NCI-H2196 (cell line): ENCODE results near the gene TNNI2.

ENCODE experiments used
- DNase-seq: peaks from one replicate; lab custom pipeline; 2025; ENCODE audit not compliant: unreplicated experiment; lab: John Stamatoyannopoulos, UW

The TNNI2 gene

DNA sequence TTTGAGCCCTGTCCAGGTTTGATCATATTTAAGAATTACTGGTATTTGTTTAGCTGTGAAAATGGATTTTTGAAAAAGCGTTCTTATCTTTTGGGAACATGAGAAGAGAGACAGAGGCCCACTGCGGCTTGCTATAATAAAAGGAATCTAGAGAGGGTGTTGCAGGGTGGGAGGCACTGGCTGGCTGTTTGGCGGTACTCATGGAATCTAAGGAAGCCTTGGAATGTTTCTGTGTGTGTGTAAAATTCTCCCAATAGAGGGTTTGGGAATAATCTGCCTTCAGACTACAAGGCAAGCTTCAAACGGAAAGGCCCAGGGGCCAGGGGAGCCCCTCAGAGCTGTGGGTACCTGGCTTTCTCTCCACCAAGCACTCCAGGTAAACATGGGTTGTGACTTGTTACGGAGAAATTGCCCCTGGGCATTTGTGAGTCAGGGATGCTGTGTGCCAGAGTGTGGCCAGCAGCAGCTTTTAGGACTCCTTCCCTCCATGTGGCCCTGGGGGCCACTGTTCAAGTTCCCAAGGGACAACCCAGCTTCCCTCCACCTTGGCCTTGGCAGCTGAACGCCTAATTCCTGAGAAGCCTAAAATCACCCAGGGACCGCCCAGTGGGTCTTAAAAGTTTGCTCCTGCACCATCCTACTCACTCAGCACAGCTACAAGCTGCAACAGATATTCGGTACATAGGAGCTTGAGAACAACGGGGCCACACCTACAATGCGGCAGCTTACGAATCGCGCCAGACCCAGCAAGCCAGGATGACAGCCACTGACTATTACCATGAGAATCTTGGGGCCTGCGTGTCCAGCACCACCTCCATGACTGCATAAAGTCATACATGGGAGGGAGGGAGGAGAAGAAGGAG is 18.1 kb upstream of the TNNI2 start:
- DNase-seq, result no peak

DNA sequence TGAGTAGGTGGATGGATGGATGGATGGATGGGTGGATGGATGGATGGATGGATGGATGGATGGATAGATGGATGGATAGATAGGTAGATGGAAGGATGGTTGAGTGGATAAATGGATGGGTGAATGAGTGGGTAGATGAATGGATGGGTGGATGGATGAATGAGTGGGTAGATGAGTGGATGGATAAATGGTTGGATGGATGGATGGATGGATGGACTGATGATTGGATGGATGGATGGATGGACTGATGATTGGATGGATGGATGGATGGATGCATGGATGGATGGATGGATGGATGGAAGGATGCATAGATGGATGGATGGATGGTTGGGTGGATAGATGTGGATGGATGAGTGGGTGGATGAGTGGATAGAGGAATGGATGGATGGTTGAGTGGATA is 17.2 kb upstream of the TNNI2 start:
- no peak for DNase-seq

DNA sequence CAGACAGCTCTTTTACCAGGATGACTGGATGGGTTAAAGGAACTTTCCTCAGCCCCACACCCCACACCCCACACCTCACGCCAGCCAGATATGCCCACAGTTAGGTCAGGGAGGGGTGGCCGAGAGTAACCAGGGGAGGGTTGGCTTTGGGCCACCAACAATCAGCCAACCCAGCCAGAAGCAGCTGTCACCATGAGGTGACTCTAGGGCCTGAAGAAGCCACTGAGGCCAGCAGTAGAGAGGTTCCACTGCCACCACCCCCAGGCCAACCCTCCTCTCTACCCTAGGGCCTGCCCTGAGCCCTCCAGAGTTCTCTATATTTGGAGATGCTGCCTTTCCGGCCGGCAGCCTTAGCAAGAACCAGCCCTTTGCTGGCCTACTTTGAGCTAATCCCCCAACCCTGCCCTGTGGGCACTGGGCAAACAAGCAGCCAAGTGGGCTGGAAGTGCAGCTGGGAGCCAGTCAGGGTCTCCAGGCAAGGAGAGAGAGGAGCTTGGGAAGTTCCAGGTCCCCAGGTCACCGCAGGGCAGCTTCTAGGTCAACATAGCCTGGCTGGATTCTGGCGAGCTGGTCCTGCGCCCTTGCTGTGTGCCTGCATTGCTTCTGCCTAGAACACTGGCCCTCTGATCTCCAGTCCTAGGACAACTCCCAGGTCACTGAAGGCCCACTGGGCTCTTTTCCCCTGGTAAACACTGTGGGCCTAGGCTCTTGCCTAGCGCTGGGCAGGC is 16.0 kb upstream of the TNNI2 start:
- DNase-seq, result no peak

DNA sequence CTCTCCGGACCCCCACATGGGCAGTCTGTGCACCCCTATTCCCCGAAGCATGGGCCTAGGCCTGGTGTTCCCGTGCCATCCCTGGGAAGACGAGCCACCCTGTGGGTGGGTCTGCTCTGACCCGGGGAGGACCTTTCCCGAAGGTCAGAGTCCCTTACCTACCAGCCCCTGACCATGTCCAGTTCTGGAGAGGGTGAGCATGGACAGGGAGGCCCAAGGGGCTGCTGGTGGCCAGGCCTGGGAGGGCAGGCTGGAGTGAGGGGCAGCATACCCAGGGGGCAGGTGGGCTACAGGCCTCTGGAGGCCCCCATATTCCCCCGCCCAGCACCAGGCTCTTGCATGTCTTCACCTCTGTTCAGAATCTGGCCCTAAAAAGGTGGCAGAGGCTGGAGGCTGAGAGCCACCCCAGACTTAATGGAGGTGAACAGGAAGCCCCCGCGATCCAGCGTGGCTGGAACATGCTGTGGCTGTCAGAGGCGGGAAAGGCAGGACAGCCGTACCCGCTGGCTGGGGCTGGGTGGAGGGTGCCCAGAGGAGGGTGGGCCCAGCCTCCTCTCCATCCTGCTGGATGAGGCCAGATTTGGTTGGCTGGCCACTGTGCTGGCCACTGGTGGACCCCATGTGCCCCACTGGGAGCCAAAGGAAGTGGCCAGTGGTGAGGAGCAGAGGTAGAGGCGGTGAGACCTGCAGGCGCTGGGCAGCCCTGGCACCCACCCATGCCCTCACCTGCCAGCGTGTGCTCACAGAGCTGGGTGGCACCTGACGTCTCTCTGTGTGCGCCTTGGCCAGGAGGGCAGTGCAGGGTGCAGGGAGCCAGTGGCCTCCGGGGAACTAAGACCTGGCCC is 15.2 kb upstream of the TNNI2 start:
- no peak for DNase-seq

DNA sequence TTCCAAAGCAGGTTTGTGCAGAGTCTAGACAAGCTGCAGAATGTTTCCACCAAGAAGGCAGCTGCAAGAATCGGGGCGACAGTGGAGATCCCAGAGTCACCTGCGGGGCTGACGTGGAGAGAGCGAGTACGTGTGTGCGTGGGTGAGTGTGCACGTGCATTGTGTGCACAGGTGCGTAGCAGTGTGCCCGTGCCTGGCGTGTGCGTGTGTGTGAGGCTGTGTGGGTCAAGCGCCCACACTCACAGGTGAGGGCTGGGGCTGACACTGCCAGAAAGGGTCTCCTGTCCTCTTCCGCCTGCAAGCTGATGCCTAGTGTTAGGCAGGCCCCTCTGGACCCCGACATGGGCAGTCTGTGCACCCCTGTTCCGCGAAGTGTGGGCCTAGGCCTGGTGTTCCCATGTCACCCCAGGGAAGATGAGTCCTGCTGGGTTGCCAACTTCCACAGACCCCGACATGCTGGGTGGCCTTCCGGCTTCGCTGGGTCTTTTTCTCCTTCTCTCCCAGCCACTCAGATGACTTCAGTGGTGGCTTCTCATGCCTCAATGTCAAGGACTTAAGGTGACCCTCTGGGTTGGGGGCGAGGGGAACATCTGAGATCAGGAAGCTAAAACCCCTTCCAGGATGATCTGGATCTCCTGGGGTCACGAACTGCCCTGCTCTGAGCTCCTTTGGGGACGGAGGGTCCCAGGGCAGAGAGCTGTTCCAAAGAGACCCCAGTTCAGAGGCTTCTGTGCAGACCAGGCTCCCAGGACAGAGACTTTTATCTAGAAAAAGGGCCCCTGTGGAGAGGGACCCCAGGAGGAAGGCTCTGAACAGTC is 14.4 kb upstream of the TNNI2 start:
- no peak for DNase-seq

DNA sequence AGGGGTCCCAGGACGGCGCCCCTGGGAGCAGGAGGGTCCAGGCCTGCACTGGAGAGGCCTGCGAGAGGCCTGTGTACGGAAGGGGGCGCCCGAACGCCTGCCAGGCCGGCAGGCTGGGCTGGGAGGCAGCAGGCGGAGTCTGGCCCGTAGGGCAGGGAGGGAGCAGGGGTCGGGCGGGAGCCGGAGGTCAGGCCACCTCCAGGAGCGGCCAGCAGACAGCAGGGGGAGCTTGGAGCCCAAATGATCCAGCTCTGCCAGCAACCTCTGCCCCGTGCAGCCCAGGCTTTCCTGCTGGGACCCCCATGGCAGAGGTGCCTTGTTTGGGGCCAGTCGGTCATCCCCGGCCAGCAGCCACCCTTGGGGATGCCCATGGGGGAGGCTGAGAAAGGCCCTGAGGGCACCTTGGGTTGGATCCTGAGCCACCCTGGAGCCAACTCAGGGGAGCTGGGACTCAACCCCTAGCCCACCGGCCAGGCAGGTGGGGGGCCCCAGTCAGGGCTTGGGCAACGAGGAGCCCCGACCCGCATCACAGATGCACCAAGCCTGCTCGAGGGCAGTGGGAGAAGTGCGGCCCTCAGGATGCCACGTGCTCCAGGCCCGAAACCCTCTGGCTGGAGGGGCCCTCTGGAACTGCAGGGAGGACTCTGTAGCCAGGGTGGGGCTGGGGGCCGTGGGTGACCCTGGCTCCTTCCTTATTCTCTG is 13.6 kb upstream of the TNNI2 start:
- no peak for DNase-seq

DNA sequence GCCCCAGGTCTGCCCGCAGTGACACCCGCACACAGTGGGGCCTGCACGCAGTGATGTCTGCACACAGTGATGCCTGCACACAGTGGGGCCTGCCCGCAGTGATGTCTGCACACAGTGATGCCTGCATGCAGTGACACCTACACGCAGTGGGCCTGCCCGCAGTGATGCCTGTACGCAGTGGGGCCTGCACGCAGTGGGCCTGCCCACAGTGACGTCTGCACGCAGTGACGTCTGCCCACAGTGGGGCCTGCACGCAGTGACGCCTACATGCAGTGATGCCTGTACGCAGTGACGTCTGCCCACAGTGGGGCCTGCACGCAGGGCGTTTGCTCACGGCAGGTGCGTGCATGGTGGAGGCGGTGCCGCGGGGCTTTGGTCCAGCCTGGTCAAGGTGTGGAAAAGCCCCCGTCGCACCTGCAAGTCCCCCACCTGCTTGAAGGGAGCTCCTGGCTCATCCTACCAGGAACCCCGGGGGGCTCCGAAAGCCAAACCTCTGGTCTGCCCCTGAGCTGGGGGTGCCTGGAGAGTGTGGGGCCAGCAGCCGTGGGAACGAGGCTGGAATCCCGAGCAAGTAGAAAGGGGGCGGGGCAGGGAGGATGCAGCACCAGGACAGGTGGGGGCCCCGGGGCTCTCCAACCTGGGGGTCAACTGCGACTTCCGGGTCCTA is 12.9 kb upstream of the TNNI2 start:
- DNase-seq, result no peak

DNA sequence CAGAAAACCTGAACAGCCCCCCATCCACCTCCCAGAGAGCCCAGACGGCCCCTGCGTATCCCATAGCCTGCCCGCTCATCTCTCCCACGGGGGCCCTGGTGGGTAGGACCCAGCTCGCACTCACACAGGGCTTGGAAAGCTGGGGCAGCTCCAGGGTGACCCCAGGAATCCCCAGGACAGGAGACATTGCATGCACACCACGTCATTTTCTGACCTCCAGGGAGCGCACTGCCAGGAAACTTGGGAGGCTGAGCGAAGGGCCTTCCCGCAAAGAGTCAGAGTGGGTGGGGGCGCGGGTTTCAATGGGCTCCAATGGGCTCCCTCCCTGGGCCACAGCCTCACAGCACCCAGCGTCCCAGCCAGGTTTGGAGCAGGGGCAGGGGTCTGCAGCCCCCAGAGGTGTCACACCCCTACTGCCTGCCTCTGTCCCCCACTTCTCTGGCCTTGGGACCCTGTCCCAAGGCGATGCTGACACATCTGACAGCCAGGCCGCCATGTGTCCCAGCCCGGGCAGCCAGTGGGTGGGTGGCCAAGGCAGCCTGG is 12.2 kb upstream of the TNNI2 start:
- peak; percentile 12 for DNase-seq

DNA sequence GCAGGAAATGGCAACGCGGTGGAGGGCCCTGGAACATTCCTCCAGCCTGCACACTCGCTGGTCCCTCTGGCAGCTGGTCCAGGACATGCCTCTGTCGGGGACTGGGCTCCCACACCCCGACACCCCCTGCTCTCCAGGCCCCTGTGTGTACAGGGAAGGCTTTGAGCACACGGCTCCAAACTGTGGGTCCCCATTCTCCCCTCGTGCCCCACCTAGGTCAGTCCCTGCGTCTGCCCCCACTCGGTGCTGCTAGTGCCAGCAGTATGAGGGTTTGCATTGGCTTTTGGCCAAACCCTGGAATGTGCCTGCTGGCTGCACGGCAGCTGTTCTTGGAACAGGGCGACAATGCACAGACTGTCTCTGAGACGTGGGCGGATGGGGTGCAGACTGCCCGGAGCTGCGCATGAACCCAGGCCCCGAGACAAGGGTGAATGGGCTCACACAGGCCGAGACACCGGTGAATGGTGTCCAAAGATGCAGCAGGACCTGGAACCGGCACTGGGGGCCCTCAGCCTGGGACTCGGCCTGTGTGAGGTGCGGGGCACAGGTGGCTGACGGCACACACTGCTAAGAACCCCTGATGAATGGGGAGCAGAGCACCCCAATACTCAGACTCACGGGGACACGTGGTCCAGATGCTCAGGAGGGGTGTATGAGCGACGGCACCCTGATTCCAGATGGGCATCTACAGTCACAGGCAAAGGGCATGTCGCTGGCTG is 11.5 kb upstream of the TNNI2 start:
- peak; percentile 80 for DNase-seq

DNA sequence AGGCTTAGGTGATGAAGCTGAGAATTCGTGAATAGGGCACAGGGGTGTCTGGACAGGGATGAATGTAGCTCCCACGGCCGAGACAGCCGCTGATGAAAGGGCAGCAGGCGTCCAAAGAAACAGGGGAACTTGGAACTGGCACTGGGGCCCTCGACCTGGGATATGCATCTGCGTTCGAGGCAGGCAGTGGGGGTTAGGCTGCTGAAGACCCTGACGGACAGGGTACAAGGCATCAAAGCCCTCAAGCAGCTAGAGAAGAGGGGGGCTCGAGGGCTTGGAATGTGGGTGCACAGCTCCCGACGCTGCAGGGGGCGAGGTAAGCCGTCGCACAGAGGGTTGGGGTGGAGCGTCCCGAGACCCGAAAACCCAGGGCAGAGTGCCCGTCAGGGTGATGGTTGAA is 10.8 kb upstream of the TNNI2 start:
- no peak for DNase-seq

DNA sequence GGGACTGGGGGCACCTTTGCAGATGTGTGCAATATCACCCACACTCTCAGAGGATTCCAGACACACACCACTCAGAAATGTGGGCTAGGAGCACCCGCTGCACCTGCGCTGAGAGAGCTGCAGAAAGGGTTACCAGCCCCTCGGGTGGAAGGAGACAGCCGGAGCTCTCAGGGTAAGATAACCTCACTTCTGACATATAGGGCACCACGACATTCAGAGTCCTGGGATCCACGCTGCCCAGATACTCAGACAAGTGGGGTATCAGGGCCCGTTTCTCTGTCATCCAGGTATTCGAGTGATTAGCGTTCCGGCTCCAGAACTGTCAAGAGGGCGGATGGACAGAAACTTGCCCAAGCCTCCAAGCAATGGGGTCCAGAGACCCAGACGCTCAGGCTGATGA is 10.2 kb upstream of the TNNI2 start:
- DNase-seq, result no peak

DNA sequence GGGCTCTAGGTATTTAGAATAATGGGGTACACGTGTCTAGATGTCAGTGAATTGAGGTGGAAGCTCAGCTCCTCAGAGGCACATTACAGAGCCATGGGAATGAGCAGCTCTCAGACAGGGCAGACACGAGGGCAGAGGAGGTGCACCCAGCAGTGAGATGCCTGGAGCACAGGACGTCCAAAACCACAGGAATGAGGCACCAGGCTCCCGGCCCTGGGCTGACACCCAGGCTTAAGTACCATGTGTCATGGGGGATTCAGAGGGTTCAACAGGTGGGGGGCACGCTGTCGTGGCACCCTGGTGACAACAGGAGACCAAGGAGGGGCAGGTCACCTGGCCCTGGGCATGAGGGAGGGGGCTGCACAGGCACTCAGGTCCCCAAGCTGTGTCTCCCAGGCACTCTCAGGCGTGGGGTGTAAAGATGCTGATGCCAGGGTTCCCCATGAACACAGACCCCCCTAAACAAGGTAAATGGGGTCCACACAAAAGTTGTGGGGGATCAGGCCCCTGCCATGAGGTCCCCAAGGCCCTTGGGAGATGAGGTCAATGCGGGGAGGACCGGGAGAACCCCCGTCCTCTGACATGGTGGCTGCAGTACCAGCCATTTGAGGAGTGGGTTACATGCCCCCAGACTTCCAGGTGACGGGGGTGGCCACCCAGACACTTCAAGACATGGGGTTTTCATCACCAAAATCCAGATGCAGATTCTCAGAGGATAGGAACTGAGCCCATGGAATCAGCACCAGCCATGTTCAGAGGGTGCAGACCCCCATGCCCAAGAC is 9.6 kb upstream of the TNNI2 start:
- no peak for DNase-seq

DNA sequence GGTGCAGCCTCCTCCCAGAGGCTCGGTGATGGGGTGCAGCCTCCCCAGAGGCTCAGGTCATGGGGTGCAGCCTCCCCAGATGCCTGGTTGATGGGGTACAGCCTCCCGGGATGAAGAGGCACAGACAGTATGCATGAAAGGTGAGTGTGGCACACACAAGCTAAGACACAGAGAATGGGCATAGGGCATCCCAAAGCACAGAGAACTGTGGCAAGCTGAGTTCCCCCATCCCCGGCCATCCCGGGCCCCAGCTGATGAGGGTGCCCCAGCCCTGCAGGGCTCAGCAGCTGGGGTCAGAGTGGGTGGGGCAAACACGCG is 8.8 kb upstream of the TNNI2 start:
- no peak for DNase-seq

DNA sequence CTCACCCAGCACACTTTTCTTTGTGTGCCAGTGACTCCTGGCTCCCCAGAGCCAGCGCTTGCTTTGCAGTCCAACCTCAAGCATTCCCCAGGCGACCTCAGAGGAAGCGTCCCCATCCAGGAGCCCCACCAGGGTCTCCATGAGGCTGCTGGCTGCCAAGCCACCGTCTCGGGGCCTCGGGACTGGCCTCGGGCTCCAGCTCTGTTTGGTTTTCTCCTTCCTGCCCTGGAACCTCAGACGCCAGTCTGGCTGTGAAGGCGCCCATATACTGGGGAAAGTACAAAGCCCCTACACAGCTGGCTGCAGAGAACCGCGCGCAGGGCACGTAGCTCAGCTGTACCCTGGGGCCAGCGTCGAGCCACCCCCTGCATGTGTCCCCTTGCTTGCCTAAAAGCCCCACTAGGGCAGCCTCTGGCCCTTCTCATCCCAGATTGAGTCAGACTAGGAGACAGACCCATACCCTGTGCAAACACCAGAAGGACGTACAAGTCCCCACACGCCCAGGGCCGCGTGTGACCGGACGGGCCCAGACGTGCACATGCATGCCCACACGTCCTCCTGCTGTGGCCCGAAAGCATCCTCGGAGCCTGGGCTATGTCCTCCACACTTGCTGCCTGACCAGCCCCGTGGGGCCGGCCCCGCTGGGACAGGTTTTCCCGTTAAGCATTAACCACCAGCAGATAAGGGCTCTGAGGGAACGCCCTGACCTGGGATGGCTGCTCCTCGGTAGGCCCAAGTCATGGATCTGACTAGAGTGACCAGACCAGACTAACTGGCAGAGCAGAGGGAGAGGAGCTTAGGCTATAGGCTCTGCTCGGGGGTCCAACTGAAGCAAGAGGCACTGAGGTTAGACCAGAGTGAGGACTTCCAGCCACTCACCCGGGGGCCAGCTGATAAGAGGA is 8.2 kb upstream of the TNNI2 start:
- DNase-seq, result peak; percentile 10

DNA sequence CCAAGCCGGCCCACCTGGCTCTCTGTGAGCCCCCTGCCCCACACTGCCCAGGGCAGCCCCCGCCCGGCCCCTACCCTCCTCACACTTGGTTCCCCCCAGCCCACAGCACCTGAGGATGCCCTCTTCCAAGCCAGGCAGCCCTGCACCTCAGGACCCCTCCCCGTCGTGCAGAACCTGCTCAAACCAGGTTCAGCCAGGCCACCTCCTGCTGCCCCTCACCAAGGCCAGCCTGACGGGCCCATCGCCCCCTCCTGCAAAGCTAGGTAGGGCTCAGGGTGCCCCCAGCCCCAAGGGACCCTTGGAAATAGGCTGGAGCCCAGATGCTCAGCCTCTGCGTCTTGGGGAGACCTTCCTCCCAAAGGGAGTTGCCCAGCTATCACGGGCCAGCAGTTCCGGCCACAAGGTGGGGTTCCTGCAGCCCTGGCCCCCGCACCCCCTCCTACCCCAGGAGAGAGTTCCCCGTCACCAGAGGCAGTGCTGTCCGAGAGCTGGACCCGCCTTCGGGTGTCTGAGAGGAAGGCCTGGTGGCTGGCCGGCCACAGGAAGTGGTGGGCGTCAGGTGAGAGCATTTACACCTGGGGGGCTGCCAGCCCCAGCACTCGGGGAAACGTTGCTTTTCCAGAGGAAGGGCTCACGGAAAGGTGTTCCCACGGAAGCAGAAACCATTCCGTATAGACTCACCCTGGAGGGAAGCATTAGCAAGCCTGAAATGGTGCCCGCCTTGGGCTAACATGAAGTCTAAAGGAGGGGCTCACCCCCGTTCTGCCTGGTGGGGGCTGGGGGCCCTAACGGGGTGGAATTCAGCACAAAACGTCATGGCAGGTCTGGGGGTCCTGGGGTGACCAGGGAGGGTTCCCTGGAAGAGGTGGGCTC is 7.2 kb upstream of the TNNI2 start:
- DNase-seq, result no peak
